GM21515 (cell line): ENCODE measurements around the gene SELENOO.

Experiments
- ATAC-seq: cut with Tn5 transposase; IDR thresholded peaks from one replicate; pipeline ENCODE4 v1.9.1; 2021; ENCODE audit not compliant: unreplicated experiment

SELENOO gene

GRCh38 chr22:50184004-50184901 lies 16.6 kb upstream of the SELENOO start:
- no peak for ATAC-seq

DNA sequence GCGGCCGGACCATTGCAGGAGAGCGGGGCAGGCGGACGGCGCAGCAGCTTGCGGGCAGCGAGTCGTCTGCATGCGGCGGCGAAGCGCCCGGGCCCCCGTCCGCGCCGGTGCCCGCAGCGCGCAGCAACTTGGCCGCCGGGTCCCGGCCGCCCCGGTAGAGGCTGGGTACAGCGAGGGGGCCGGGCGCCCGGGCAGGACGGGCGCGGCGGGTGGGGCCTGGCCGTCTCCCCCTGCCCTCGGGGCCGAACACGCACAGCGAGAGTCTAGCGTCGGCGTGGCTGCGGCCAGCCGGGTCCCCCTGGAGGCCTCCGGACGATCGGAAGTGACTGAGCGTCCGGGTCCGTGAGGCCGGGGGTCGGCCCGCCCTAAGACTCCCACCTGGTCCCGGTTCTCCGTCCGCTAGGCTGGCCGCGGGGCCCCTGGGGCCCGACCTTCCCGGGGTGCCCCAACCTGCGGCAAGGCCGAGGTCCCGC lies 15.9 kb upstream of the SELENOO start:
- no peak for ATAC-seq

DNA sequence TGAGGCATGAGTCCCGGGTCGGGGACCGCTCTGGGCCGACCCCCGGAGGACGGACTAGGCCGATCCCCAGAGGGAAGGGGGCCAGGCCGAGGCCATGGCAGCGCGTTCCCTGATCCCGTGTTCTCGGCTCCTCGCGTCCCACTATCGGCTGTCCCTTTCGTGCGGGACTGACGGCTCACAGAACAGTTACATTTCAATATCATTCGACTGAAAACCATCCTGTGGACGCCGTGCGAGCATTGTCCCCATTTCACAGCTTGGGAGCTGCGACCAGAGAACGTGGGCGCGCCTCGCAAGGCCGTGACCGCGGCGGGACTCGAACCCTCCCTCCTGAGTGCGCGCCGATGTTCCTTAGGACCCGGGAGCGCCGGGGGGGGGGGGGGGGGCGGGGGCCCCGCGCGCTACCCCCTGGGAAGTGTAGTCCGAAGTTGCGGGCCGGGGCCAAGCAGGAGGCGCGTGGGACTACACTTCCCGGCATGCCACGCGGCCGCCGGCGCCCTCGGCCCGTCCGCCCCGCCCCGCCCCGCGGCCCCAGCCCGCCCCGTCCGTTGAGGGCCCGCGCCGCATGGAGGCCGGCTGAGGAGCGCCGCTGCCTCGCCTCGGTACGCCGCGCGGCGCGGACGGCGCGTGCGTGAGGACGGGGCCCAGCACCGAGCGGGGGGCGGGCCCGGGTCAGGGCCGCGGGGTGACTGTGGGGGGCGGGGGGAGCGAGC lies 15.3 kb upstream of the SELENOO start, which contains the start of gene TRABD:
Gene TRABD (plus strand): TSS at position 539 of the 713 bp plus-strand sequence. CDS start 7,148 bp downstream, outside the sequence.
- no peak for ATAC-seq

- no peak for ATAC-seq
These were observed 14.6 kb upstream of the SELENOO start for GRCh38 chr22:50186181-50186714.

DNA sequence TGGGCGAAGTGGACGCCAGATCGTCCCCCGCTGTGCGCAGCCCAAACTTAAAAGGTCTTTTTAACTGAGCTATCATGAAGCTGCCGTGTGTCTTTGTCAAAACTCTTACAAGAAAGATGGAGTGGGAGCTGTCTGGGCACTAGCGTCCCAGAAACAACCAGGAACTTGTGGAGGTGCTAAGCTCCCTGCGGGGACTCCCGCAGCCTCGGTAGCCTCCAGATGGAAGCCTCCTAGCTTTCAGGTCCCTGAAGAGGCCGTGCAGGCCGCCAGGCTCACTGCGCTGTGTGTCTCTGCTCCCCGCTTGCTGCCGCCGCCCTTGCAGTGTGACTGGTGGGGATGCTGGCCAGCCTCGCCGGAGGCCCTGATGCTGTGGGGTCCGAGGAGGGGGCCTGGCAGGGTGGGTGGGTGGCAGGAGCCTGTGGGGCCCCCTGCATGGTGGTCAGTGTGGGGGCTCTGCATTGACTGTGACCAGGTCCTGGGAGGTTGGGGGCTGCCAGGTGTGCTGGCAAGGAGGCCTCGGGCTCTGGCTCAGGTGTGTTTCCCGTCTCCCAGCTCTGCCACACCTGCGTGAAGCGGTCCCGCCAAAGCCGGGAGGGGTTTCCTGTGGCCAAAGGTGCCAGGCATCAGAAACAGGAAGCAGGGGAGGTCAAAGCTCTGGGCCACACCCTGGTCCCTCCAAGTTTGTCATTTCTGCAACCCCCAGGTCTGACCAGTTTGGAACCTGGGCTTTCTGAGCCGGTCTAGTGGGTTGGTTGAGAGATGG lies 13.9 kb upstream of the SELENOO start:
- ATAC-seq = no peak

DNA sequence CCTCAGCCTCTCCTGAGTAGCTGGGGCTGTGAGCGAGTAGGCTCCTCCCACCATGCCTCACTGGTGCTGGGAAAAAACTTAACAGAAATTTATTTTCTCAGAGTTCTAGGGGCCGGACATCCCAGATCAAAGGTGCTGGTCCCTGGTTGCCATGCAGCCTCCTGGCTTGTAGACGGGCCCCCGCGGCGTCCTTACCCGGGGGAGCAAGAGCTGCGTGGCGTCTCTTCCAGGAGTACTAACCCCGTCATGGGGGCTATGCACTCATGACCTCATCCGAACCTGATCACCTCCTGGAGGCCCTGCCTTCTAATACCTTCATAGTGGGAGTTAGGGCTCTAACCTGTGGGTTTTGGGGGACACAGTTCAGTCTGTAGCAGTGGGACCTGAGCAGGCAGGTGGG lies 12.5 kb upstream of the SELENOO start:
- no peak for ATAC-seq

- no peak for ATAC-seq
These were observed 11.5 kb upstream of the SELENOO start for GRCh38 chr22:50189184-50189848.

DNA sequence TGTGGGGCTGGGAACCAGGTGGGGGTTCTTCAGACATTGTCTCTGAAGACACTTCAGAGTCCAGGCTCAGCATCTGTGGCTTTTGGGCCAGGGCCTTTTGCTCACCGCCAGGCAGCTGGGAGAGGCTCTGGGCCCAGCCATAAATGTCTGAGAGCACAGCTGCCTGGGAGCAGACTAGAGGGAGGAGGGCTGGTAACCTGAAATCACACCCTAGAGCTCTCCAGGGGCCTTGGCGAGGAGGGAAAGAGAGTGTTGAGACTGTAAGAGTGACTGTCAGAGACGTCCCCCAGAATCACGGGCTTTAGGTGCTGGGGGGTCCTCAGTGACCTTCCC lies 11.0 kb upstream of the SELENOO start:
- ATAC-seq = no peak

- ATAC-seq = peak; percentile 33
These were observed 10.4 kb upstream of the SELENOO start for GRCh38 chr22:50190182-50190940.

DNA sequence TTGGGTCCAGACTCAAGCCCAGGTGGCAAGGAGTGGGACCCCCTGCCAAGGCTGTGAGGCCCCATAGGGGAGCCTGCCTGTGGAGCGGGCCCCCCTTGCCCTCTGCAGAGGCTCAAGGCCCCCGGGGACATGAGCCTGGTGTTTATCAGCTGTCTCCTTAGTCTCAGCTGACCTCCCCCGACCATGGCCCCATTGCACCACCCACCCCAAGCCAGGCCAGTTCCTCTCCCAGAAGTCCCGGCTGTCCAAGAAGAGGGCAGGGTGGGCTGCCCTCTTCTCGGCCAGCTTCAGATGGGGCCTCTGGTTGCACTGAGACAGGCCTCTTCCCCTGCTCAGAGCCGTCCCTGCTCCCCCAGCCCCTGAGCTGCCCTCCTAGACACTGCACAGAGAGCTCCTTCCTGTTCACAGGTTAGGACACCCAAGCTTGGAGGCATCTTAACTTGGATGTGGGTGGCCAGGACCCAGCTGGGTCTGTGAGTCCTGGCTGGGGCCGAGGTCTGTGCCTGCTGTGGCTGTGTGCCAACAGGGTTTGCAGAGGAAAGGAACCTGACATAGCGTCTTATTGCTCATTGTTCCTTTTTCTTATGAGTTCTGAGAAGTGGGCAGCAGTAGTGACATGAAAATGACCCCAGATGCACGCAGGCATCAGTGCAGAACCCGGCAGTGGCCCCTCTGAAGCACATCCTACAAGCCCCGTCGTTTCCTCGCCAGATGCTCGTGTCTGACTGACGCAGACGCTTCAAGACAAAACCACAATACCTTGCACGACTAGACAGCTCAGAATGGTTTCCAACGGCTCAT lies 9.7 kb upstream of the SELENOO start:
- ATAC-seq = no peak

GRCh38 chr22:50192436-50193204 lies 8.2 kb upstream of the SELENOO start:
- ATAC-seq = no peak

DNA sequence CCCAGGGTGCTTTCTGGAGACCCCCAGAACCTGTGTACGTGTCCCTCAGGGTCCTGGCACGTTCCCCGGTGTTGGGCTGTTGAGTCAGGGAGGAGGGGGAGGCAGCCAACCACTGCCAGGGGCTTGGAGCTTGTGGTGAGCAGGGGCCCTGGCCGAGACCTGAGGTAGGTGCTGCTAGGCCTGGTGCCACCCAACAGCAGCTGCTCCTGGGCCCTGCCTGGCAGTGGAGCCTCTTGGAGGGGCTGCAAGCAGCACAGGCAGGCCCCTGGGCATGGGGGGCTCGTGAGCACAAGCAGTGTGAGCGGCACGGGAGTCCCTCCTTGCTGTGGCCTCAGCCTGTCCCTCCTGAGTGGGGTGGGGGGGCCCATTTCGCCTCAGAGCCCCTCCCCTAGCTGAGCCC lies 7.2 kb upstream of the SELENOO start:
- no peak for ATAC-seq

DNA sequence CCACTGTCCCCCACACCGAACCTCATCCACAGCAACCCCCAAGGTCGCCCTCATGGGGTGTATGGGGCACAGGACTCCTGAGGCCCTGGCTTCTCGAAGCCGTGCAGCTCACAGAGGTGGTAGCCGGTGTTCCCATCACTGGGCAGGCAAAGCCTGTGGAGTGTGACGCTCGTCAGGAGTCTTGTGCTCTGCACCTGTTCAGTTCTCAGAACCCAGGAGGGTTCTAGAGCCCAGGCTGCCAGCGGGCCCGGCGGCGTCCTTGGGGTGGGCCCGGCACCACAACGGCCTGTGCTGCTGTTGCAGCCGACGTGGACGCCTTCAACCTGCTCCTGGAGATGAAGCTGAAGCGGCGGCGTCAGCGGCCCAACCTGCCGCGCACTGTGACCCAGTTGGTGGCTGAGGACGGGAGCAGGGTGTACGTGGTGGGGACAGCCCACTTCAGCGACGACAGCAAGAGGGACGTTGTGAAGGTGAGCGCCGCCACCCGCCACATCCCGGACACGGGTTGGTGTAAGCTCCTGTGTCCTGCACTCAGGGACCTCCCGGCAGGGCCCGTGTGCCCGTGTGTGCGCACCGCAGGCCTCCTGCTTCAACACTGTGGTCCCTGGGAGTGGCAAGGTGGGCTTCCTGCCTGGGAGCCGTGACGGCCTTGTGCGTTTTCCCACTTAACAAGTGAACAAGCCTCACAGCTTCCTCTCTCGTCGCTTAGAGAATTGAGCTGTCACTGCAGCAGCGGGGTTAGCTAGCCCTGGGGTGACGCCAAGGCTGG lies 6.6 kb upstream of the SELENOO start:
- ATAC-seq = no peak

- no peak for ATAC-seq
These were observed 4.6 kb upstream of the SELENOO start for GRCh38 chr22:50196256-50196655.

DNA sequence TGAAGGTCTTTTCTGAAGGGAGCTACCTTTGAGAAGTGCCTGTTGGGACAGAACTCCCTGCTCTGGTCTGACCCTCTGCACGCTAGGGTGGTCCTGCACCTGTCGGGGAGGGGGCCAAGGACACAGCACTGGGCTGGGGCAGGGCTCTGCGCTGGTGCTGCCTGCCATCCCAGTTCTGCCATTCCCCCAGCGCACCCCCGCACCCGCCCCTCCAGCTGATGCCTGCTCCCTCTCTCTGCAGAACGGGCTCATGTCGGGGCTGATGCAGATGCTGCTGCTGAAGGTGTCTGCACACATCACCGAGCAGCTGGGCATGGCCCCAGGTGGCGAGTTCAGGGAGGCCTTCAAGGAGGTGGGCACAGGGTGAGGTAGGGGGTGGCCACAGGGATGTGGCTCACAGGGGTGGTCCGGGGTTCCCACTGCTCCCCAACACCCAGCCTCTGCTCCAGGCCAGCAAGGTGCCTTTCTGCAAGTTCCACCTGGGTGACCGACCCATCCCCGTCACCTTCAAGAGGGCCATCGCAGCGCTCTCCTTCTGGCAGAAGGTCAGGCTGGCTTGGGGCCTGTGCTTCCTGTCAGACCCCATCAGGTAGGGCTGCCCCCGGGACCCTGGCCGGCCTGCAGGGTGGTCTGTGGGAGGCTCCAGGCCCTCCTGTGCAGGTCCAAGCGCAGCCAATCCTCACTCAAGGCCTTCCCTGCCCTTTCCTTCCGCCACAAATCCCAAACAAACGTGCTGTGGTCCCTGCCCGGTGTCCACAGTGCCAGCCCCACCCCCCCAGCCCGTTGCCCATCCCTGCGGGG lies 3.6 kb upstream of the SELENOO start:
- no peak for ATAC-seq

DNA sequence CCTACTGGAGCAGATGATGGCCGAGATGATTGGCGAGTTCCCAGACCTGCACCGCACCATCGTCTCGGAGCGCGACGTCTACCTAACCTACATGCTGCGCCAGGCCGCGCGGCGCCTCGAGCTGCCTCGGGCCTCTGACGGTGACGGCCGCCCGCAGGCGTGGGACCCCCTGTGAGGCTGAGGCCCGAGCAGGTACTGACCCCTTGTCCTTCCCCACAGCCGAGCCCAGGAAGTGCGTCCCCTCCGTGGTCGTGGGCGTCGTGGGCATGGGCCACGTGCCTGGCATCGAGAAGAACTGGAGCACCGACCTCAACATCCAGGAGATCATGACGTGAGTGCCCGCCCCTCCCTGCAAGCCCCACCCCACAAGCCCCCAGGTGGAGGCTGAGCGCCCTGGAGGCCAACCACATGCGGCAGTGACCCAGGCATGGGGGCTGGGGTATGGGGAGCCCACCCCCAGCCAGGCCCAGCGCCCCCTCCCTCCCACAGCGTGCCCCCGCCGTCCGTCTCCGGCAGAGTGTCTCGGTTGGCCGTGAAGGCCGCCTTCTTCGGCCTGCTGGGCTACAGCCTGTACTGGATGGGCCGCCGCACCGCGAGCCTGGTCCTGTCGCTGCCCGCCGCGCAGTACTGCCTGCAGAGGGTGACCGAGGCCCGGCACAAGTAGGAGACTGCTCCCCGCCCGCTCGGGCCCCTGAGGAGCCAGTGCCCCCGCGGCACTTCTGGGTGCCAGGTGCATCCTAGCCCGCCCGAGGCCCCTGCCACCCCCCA lies 2.8 kb upstream of the SELENOO start:
- ATAC-seq = no peak
